HepG2 (cell line): ENCODE results near the gene MZF1. TPM values are rescaled to one million over a fixed set of nuclear protein-coding genes. Genes with fewer than 3 reads are reported as not detected.
A peak's percentile ranks its signal among the peaks of the same experiment; 100 is the strongest.

ENCODE experiments used
- DNMT3B ChIP-seq: conservative IDR thresholded peaks from 2 replicates; pipeline ENCODE4 v1.6.1; 2016; ENCODE audit warnings: missing biosample characterization, control low read depth
- ELF3 ChIP-seq: IDR thresholded peaks from 2 replicates; pipeline ENCODE4 v1.6.1; 2016; ENCODE audit warnings: missing genetic modification reagents, missing compliant biosample characterization
- FOXO4 ChIP-seq: sonication (generic); formaldehyde crosslinking; conservative IDR thresholded peaks from 2 replicates; pipeline ENCODE4 v1.8.1; 2023; ENCODE audit warnings: missing genetic modification reagents
- GRHL1 ChIP-seq: sonication (generic); formaldehyde crosslinking; conservative IDR thresholded peaks from 2 replicates; pipeline ENCODE4 v1.8.0; 2022; ENCODE audit warnings: missing genetic modification reagents
- HMGXB4 ChIP-seq, 2 experiments: sonication (generic) in 1 of 2; formaldehyde crosslinking in 1 of 2; IDR thresholded peaks; 2 replicates each; pipeline versions ENCODE4 v1.4.0 to v1.6.1; 2018 to 2020; ENCODE audit warnings: missing genetic modification reagents in 2 of 2, borderline replicate concordance in 1 of 2, low read depth in 1 of 2, mild to moderate bottlenecking in 1 of 2, missing biosample characterization in 1 of 2
- MAFG ChIP-seq: sonication (generic); formaldehyde crosslinking; IDR thresholded peaks from 2 replicates; pipeline ENCODE4 v1.5.1; 2020; ENCODE audit warnings: mild to moderate bottlenecking, missing genetic modification reagents
- NFIB ChIP-seq: sonication (generic); formaldehyde crosslinking; IDR thresholded peaks from 2 replicates; pipeline ENCODE4 v1.9.0; 2021; ENCODE audit warnings: missing genetic modification reagents, mild to moderate bottlenecking, borderline replicate concordance
- SNAPC2 ChIP-seq: sonication (generic); formaldehyde crosslinking; IDR thresholded peaks from 2 replicates; pipeline ENCODE4 v1.8.1; 2022; ENCODE audit warnings: mild to moderate bottlenecking, missing genetic modification reagents
- TGIF2 ChIP-seq: IDR thresholded peaks from 2 replicates; pipeline ENCODE4 v1.6.1; 2016; ENCODE audit warnings: control low read depth, missing compliant biosample characterization
- ZEB1 ChIP-seq: IDR thresholded peaks from 2 replicates; pipeline ENCODE4 v1.6.1; 2012; ENCODE audit warnings: mild to moderate bottlenecking, low read depth, inconsistent platforms; ENCODE audit not compliant: insufficient replicate concordance
- ZNF335 ChIP-seq: sonication (generic); formaldehyde crosslinking; IDR thresholded peaks from 2 replicates; pipeline ENCODE4 v1.4.0; 2020; ENCODE audit warnings: missing genetic modification reagents
- ZNF550 ChIP-seq: sonication (generic); formaldehyde crosslinking; IDR thresholded peaks from 2 replicates; pipeline ENCODE4 v1.4.0; 2020; ENCODE audit warnings: mild to moderate bottlenecking, missing genetic modification reagents, borderline replicate concordance
- ZNF687 ChIP-seq: sonication (generic); formaldehyde crosslinking; IDR thresholded peaks from 2 replicates; pipeline ENCODE4 v1.5.1; 2020; ENCODE audit warnings: mild to moderate bottlenecking, missing genetic modification reagents, moderate library complexity
- ZNF775 ChIP-seq: sonication (generic); formaldehyde crosslinking; IDR thresholded peaks from 2 replicates; pipeline ENCODE4 v1.4.0; 2020; ENCODE audit warnings: missing genetic modification reagents, mild to moderate bottlenecking, moderate library complexity, borderline replicate concordance
- ZNF850 ChIP-seq: sonication (generic); formaldehyde crosslinking; conservative IDR thresholded peaks from 2 replicates; pipeline ENCODE4 v1.9.0; 2021; ENCODE audit warnings: mild to moderate bottlenecking, missing genetic modification reagents
- ZSCAN20 ChIP-seq: sonication (generic); formaldehyde crosslinking; IDR thresholded peaks from 2 replicates; pipeline ENCODE4 v1.4.0; 2020; ENCODE audit warnings: missing genetic modification reagents, mild to moderate bottlenecking, borderline replicate concordance
- ZUFSP ChIP-seq: sonication (generic); formaldehyde crosslinking; IDR thresholded peaks from 2 replicates; pipeline ENCODE4 v1.9.0; 2021; ENCODE audit warnings: missing genetic modification reagents, mild to moderate bottlenecking, borderline replicate concordance
- polyA plus RNA-seq, 8 experiments: library from polyadenylated mRNA; depleted of rRNA in 3 of 8; stranded (reverse) in 7 of 8; unstranded in 1 of 8; fragments of >200 nt; fragmentation: Illumina TruSeq in 4 of 8; extraction: Trizol in 4 of 8; gene quantifications; 2 replicates each; pipeline versions ENCODE4 v1.2.1 to v1.2.3, GENCODE V29; 2011 to 2016; ENCODE audit warnings: low read depth in 4 of 8, missing spikeins in 1 of 8, mixed read lengths in 1 of 8; ENCODE audit not compliant: insufficient read depth in 1 of 8
- total RNA-seq, 5 experiments: library from RNA; depleted of rRNA; stranded (reverse); fragments of >200 nt; fragmentation: Illumina TruSeq; extraction: Trizol; gene quantifications; 2 replicates each; pipeline ENCODE4 v1.2.3, GENCODE V29; 2016; ENCODE audit warnings: low read depth in 1 of 5

The MZF1 gene
- total and polyA plus RNA-seq, 2 of the 13 experiments (the other 11 are each of a cell fraction or from before 2014, with no cell fraction given) = 3.1 to 8.1 TPM

- TF ChIP-seq HMGXB4 (CRISPR knock-in tag; IDR thresholded peaks at IDR 0.05; ENCODE audit: borderline replicate concordance in 1 of 2, low read depth in 1 of 2) (peak; percentile 40 to 75; a peak in 3 of 4 replicates), ZNF550 (CRISPR knock-in tag) (no peak), FOXO4 (CRISPR knock-in tag) (0 out of 2 replicates have a peak, but pooled peaks have one; percentile 96), ZSCAN20 (CRISPR knock-in tag) (no peak), ZNF775 (CRISPR knock-in tag) (no peak), ZNF335 (CRISPR knock-in tag) (peak; percentile 44; the same call in 1 of the 2 replicates), GRHL1 (CRISPR knock-in tag) (no peak), ELF3 (CRISPR knock-in tag) (0 out of 2 replicates have a peak, but pooled peaks have one; percentile 22), ZUFSP (CRISPR knock-in tag) (no peak), TGIF2 (peak; percentile 50; the same call in 1 of the 2 replicates), SNAPC2 (CRISPR knock-in tag) (peak; percentile 59; the same call in 1 of the 2 replicates), ZEB1 (peak; percentile 62), DNMT3B (CRISPR knock-in tag) (peak; percentile 42; the same call in 1 of the 2 replicates), MAFG (no peak), ZNF850 (CRISPR knock-in tag) (no peak), NFIB (CRISPR knock-in tag) (no peak), ZNF687 (CRISPR knock-in tag) (peak; percentile 95)
Observed at GRCh38 chr19:58559275-58560006, 13.7 kb downstream of the MZF1 start (continued).
